Measurements from ENCODE around the gene SLC6A2.

GRCh38 chr16:55667753-55668152, 12.0 kb downstream of the SLC6A2 start:
- no peak for TF ChIP-seq CTCF (IDR thresholded peaks at IDR 0.05)
- no peak for TF ChIP-seq POLR2A (IDR thresholded peaks at IDR 0.05)

All from vagina (tissue), 2 donors.